Breast epithelium (tissue), 3 donors: ENCODE results near the gene MLLT10.

Experiments used
- CTCF ChIP-seq, 3 donors: fragments of 450-650 bp; IDR thresholded peaks; one replicate each; pipeline ENCODE4 v1.5.1; 2016 to 2017; ENCODE audit warnings: antibody characterized with exemption in 3 of 3, mild to moderate bottlenecking in 3 of 3, moderate library complexity in 3 of 3
- POLR2A ChIP-seq: fragments of 450-650 bp; IDR thresholded peaks from one replicate; pipeline ENCODE4 v1.6.1; 2016; ENCODE audit warnings: antibody characterized with exemption, mild to moderate bottlenecking, moderate library complexity

GRCh38 chr10:21638681-21639080 lies 104.6 kb downstream of the MLLT10 start:
- TF ChIP-seq CTCF (IDR thresholded peaks at IDR 0.05) (no peak), POLR2A (no peak)
